GM21423 (cell line): ENCODE data around the gene KRTAP10-1.
"Not testable (repeated sequence)": the region's sequence is repeated elsewhere in the genome, so short reads cannot be mapped to it uniquely, and the experiment has no call there.

Source experiments
- ATAC-seq: cut with Tn5 transposase; IDR thresholded peaks from one replicate; pipeline ENCODE4 v1.9.1; 2021; ENCODE audit warnings: mild to moderate bottlenecking, moderate library complexity; ENCODE audit not compliant: unreplicated experiment

KRTAP10-1 gene, protein sequence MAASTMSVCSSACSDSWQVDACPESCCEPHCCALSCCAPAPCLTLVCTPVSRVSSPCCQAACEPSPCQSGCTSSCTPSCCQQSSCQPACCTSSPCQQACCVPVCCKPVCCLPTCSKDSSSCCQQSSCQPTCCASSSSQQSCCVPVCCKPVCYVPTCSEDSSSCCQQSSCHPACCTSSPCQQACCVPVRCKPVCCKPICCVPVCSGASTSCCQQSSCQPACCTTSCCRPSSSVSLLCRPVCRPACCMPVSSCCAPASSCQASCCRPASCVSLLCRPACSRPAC

DNA sequence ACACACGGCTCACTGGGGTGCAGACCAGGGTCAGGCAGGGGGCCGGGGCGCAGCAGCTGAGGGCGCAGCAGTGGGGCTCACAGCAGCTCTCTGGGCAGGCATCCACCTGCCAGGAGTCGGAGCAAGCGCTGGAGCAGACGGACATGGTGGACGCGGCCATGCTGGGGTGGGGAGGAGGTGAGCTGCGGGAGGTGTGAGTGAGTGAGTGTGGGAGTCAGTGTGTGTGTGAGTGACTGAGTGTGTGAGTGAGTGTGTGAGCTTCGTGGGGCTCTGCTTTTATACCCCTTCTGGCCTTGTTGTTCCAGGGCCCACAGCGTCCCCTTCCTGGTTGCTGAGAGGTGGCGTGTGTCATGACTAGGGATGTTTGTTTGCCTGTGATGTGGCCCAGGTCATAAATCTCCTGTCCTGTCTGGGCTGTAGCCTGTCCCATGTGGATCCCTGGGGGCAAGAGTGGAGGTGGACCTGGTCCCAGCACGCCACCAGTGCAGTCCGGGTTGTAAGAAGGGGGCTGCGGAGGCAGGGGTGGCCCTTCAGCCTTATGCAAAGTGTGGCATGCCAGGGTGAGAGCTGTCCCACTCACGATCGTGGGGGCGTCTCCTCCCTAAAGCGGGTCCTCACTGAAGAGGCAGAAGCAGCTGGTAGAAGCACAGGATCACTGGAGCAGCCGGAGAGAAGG, at the start of gene KRTAP10-1:
KRTAP10-1 (minus strand) TSS at position 205 of the 676 bp plus-strand sequence; CDS start at position 160, 45 bp downstream.
- no peak for ATAC-seq

DNA sequence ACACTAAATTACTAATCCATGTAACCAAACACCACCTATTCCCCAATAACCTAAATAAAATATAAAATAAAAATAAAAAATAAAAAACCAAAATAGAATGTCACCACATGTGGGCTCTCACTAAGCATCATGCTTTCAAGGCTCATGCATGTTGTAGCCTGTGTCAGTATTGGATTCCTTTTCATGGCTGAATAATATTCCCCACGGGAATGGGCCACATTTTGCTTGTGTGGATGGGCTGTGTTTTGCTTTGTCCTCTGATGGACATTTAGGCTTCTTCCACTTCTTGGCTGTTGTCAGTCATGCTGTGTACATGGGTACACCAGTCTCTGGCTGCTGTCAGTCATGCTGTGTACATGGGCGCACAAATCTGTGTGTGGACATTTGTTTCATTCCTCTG, 49.1 kb upstream of the KRTAP10-1 start:
- ATAC-seq: no peak

DNA sequence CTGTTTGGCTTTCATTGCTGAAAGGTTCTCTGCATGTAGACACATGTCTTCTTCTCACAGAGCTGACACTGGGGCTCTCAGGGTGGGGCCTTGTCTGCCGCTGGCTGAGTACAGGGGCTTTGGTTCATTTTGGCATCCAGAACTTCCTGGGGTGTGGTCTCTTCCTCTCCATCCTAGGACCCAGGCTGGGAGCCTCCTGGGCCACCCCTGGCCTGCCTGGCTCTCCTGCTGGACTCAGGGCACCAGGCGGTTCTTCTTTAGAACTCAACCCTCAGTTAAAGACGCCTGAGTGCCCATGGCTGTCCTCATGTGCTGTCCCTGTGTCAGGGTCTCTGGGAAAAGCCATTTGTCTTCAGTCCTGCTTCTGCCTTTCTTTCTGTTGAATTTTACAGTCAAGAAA, 45.9 kb upstream of the KRTAP10-1 start:
- no peak for ATAC-seq

DNA sequence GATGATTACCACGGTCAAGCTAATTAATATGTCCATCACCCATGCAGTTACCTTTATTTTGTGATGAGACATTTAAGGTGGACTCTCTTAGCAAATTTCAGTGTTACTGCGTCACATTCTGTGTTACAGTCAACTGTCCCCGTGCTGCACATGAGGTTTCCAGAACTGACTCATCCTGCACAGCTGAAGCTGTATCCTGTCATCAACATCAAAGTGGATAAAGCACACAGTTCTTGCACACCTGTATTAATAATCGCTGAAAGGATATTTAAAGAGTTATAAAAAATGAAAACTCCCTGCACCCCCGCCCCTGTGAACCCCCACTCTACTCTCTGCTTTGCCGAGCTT, 43.8 kb upstream of the KRTAP10-1 start:
- no peak for ATAC-seq

DNA sequence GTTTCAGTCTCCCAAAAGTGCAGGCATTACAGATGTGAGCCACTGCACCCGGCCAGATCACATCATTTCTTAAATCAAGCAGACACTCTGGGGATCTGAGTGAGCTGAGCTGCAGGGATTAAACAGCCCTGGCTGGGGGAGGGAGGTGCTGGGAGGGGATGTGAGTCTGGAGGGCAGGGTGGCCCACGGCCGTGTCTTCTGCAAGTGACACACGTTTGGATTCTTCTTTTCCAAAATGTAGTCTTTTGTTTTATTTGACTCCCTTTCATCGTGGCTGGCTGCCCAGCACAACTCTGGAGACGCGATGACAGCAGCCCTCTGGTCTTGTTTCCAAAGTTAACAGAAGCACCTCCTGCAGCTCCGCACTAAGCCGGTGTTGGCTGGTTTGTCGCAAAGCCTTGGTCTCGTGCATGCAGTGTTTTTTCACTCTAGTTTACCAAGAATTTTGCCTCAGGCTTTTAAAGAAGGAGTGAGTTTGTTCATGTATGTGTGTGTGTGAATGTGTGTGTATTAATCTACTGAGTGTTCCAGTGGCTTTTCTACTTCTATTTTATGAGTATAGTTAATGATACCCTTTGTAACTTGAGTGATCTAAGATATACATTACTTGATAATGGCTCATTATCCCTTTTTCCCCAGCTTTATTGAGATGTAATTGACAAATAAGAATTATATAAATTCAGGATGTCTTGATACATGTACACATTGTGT, 43.2 kb upstream of the KRTAP10-1 start:
- no peak for ATAC-seq

DNA sequence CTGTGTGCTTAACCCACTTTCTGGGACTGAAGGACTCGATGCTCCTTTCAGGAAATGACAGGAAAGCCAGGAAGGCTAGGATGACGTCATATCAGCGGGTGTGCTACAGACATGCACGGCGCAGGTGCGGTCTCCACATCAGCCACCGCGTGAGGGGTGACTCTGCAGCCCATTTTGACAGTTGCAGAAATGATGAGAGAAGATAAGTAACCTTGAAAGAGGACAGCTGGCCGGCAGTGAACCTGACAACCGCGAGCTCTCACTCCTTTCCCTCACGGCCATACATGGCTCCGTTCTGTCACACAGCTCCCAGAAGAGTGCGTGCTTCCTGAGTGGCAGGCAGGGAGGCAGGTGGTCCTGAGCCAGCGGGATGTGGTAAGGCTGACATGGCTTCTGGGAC, 42.1 kb upstream of the KRTAP10-1 start:
- ATAC-seq: no peak

DNA sequence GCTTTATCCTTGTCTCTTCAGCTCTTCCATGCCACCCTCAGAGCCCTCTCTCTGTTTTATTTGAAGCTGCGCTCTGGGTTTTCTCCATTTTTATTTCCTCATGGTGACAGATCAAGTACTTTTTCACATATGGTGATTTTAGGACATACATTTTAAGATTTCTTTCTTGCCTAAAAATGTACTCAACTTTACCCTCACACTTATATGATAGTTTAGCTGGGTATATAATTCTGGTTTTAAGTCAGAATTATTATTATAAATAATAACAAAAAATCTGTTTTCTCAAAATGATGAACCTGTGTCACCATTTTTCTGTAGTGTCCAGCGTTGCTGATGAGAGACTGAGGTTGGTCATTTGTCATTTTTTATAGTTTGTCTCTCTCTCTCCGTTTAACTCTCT, 41.2 kb upstream of the KRTAP10-1 start:
- ATAC-seq: no peak

DNA sequence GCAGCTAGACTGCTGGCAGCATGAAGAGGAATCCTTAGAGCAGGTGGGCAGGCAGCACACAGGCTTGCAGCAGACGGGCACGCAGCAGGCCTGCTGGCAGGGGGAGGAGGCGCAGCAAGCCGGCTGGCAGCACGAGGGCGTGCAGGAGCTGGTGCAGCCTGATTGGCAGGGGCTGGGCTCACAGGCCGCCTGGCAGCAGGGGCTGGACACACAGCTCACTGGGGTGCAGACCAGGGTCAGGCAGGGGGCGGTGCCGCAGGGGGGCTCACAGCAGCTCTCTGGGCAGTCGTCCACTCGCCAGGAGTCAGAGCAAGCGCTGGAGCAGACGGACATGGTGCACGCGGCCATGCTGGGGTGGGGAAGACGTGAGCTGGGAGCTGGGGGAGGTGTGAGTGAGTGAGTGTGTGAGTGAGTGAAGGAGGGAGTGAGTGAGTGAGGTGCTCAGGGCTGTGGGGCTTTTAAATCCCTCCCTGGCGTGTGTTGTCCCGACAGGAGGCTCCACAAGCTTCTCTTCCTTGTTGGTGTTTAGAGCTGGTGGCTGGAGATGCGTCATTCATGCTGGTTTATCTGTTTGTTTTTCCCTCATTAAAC, 40.3 kb upstream of the KRTAP10-1 start, which contains the start of gene KRTAP10-5:
KRTAP10-5 (minus strand) TSS at position 374 of the 591 bp plus-strand sequence; CDS start at position 348, 26 bp downstream.
- ATAC-seq: not testable (repeated sequence)

DNA sequence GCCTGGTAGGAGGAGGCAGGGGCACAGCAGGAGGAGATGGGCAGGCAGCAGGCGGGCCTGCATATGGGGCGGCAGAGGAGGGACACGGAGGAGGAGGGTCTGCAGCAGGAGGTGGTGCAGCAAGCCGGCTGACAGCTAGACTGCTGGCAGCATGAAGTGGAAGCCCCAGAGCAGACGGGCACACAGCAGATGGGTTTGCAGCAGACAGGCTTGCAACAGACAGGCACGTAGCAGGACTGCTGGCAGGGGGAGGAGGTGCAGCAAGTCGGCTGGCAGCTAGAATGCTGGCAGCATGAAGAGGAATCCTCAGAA, 39.8 kb upstream of the KRTAP10-1 start:
- ATAC-seq: no peak

DNA sequence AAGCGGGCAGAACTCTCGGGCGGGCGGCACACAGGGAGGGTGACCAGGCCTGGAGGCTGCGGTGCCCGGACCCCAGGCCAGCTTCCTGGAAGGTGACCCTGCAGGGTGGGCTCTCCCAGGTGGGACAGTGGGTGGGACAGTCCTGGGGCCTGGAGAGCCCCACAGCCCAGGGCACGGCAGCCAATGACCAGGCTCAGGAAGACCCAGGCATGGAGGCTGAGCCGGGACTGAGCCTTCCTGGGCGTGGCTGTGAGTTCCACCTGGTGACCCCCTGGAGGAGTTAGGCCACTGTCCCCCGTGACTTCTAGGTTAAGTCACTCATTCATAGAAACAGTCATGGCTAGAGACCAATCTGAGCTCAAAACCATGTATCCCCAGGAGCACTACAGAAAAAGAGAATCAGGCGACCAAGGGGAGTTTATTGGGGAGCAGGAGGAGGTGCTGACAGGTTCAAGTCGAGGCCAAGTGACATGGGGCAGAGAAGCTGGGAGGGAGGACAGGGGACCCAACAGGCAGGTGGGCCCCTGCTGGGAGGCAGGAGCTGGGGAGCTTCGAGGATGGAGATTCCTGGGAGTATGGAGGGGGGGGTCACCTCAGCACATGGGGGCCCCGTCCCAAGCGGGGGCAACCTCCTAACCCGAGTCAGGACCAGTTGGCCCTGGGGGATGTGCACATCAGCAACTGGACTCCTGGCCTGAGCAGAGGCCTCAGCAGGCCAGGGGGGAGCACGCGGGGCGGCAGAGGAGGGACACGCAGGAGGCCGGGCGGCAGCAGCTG, 39.2 kb upstream of the KRTAP10-1 start:
- ATAC-seq: no peak

DNA sequence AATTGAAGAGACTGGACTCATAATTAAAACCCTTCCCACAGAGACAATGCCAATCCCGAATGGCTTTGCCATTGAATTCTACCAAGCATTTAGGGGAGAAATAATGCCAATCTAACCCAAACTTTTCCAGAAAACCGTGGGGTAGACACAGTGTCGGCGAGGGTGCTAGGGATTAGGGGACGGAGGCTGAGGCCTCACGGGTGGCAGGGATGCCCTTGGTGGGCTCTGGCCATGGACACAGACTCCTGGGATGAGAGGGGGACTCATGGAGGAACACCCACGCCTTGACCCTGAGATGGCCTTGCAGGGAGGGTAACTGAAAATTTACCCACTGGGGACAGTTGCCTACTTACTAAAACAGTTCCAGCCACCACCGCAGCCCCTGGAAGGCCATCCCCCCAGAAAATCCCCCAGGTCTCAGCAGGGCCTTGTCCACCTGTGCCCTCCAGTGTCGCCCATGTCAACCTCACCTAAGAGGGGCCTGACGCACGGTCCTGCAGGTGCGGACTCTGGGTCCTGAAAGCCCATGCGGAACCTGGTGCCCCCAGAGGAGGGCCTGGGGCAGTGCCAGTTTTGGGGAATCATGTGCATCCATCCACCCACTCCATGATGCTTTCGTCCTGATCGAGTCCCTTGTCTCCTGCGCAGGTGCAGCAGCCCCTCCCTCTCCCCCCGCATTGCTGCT, 38.5 kb upstream of the KRTAP10-1 start:
- ATAC-seq: no peak

DNA sequence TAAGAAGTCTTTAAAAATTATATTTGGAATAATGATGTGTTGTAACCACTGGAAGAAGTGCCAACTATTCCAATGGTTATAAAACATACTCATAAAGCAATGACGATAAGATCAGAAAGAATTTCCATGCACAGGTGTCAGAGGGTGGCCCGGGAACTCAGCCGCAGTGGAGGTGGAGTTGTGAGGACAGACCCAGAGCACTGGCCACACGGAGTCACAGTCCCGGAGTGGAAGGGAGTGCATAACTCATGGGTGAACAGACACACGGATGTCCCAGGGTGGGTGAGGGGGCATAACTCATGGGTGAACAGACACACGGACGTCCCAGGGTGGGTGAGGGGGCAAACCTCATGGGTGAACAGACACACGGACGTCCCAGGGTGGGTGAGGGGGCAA, 36.0 kb upstream of the KRTAP10-1 start:
- no peak for ATAC-seq

DNA sequence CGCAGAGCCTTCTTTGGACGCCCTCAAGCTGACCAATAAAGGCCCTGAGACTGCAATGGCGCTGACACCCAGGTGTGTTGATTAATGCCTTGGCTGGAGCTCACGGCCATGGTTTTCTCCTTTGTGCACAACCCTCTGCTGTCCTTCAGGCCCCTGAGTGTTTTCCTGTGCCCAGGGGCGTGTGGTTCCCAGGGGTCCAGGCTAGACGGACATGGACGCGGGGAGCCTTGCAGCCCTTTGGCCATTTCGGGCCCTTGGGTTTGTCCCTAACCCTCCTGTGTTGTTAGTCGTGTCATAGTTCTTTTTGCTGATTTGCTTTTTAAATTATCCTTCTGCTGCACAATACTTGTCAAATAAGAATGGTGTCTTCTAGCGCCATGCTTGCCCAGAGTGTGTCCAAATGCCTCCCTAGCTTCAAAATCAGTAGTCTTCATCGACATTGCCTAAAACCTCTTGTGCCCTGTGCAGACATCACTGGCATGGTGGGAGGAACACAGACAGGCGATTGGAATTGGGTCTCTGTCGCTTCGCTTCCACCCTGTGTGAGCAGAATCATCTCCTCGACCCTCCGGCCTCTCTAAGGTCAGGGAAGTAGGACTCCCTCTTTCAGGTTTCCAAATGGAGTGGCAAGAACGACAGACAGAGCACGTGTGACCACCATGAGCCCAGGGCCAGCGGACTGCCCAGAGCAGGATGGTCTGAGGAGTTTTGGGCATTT, 35.5 kb upstream of the KRTAP10-1 start:
- ATAC-seq: no peak

DNA sequence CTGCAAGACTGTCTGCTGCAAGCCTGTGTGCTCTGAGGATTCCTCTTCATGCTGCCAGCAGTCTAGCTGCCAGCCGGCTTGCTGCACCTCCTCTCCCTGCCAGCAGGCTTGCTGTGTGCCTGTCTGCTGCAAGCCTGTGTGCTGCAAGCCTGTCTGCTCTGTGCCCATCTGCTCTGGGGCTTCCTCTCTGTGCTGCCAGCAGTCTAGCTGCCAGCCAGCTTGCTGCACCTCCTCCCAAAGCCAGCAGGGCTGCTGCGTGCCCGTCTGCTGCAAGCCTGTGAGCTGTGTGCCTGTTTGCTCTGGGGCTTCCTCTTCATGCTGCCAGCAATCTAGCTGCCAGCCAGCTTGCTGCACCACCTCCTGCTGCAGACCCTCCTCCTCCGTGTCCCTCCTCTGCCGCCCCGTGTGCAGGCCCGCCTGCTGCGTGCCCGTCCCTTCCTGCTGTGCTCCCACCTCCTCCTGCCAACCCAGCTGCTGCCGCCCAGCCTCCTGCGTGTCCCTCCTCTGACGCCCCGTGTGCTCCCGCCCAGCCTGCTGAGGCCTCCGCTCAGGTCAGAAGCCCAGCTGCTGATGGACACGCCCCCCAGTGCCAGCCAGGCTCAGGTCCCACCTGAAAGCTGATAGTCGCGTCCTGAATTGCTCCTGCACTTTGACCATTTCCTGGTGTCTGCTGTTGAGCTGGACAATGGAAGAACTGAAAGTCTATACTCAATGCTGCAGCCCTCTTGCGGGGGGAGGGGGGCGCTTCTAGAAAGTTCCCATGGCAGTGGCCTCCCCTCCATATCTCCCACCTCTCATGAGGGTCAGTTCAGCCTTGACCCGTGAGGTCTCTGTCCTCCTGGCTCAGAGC, 34.7 kb upstream of the KRTAP10-1 start:
- ATAC-seq: no peak

DNA sequence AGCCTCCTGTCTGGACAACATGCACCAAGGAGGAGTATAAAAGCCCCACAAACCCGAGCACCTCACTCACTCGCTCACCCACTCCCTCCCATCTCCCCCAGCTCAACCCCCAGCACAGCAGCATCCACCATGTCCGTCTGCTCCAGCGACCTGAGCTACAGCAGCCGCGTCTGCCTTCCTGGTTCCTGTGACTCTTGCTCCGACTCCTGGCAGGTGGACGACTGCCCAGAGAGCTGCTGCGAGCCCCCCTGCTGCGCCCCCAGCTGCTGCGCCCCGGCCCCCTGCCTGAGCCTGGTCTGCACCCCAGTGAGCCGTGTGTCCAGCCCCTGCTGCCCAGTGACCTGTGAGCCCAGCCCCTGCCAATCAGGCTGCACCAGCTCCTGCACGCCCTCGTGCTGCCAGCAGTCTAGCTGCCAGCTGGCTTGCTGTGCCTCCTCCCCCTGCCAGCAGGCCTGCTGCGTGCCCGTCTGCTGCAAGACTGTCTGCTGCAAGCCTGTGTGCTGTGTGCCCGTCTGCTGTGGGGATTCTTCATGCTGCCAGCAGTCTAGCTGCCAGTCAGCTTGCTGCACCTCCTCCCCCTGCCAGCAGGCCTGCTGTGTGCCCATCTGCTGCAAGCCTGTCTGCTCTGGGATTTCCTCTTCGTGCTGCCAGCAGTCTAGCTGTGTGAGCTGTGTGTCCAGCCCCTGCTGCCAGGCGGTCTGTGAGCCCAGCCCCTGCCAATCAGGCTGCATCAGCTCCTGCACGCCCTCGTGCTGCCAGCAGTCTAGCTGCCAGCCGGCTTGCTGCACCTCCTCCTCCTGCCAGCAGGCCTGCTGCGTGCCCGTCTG, 33.8 kb upstream of the KRTAP10-1 start, which contains the start of gene KRTAP10-4:
KRTAP10-4 (plus strand) TSS at position 100 of the 827 bp plus-strand sequence; CDS start at position 130, 30 bp downstream.
- ATAC-seq: not testable (repeated sequence)

DNA sequence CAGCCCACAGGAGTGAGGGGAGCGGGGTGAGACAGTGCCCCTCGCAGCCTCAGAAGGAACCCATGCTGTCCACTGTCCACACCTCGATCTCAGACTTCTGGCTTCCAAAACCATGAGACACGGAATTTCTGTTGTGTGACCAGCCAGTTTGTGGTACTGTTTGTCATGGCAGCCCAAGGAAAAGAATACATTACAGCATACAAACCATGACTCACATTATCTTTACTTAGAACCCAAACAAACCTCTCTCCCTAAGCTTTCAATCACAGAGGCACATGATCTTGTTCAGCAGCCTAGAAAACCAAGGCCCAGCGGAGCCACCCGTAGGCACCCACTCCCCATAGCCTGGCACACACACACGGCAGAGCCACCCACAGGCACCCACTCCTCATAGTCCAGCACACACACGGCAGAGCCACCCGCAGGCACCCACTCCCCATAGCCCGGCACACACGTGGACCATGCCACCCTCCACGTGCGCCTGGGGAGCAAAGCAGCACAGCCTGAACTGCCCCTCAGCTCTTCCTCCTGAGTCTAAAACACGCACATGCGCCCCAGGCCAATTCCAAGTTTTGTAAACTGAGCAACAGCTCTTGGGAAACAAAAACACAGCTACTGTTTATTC, 33.1 kb upstream of the KRTAP10-1 start:
- no peak for ATAC-seq
